HCEC 1CT (cell line): ENCODE data around the gene SELENOO.

ENCODE experiments used
- DNase-seq: peaks from one replicate; pipeline ENCODE4 v3.0.0-alpha.2; 2017

SELENOO gene

DNA sequence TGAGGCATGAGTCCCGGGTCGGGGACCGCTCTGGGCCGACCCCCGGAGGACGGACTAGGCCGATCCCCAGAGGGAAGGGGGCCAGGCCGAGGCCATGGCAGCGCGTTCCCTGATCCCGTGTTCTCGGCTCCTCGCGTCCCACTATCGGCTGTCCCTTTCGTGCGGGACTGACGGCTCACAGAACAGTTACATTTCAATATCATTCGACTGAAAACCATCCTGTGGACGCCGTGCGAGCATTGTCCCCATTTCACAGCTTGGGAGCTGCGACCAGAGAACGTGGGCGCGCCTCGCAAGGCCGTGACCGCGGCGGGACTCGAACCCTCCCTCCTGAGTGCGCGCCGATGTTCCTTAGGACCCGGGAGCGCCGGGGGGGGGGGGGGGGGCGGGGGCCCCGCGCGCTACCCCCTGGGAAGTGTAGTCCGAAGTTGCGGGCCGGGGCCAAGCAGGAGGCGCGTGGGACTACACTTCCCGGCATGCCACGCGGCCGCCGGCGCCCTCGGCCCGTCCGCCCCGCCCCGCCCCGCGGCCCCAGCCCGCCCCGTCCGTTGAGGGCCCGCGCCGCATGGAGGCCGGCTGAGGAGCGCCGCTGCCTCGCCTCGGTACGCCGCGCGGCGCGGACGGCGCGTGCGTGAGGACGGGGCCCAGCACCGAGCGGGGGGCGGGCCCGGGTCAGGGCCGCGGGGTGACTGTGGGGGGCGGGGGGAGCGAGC, 15.3 kb upstream of the SELENOO start, which contains the start of gene TRABD:
TSS of gene TRABD (plus strand) at position 539 of the 713 bp plus-strand sequence. CDS start 7,148 bp downstream, outside the sequence.
- peak; percentile 90 for DNase-seq

DNA sequence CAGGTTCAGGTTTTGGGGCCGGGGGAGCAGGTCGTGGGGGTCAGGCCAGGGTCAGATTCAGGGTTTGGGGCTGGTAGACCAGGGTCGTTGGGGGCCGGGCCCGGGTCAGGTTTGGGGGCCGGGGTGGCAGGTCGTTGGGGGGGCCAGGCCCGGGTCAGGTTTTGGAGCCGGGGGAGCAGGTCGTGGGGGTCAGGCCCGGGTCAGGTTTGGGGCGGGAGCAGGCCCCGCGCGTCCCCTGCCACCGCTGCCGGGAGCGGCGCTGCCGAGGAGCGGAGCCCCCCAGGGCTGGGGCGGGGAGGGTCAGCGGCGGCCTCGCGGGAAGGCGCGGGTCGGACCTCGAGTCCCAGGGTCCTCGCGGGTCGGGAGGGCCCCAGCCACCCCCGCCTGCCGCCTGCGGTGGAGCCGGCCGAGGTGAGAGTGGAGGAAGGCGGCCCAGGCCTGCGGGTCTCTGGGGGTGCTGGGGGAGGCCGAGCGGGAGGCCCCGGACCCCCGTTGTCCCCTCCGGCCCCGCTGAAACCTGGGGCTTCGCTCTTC, 14.6 kb upstream of the SELENOO start:
- no peak for DNase-seq

DNA sequence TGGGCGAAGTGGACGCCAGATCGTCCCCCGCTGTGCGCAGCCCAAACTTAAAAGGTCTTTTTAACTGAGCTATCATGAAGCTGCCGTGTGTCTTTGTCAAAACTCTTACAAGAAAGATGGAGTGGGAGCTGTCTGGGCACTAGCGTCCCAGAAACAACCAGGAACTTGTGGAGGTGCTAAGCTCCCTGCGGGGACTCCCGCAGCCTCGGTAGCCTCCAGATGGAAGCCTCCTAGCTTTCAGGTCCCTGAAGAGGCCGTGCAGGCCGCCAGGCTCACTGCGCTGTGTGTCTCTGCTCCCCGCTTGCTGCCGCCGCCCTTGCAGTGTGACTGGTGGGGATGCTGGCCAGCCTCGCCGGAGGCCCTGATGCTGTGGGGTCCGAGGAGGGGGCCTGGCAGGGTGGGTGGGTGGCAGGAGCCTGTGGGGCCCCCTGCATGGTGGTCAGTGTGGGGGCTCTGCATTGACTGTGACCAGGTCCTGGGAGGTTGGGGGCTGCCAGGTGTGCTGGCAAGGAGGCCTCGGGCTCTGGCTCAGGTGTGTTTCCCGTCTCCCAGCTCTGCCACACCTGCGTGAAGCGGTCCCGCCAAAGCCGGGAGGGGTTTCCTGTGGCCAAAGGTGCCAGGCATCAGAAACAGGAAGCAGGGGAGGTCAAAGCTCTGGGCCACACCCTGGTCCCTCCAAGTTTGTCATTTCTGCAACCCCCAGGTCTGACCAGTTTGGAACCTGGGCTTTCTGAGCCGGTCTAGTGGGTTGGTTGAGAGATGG, 13.9 kb upstream of the SELENOO start:
- DNase-seq, result peak; percentile 7

DNA sequence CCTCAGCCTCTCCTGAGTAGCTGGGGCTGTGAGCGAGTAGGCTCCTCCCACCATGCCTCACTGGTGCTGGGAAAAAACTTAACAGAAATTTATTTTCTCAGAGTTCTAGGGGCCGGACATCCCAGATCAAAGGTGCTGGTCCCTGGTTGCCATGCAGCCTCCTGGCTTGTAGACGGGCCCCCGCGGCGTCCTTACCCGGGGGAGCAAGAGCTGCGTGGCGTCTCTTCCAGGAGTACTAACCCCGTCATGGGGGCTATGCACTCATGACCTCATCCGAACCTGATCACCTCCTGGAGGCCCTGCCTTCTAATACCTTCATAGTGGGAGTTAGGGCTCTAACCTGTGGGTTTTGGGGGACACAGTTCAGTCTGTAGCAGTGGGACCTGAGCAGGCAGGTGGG, 12.5 kb upstream of the SELENOO start:
- DNase-seq, result no peak

DNA sequence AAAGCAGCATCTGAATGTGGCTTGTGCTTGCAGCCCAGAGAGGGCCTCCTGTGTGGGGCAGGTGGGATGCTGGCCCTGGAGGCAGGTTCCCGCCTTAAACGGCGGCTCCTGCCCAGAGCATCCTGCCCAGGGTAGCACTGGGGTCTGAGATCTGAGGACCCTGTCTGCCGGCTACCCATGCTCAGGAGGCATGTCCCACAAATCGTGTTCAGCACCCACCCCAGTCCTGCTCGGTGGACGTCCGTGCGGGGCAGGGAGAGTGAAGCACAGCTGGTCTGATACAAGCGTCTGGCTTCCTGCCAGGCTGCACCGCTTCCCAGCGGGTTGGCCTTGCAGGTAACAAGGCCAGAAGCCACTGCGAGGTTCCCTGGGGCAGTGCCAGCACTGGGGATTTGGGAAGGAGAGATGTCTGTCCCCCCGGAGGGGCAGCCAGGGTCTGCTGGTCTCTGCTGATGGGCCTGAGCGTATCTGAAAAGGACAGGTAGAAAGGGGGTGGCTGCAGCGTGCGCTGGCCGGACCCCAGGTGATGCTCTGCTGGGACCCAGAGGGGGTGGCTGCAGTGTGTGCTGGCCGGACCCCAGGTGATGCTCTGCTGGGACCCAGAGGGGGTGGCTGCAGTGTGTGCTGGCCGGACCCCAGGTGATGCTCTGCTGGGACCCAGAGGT, 11.5 kb upstream of the SELENOO start:
- DNase-seq, result no peak

DNA sequence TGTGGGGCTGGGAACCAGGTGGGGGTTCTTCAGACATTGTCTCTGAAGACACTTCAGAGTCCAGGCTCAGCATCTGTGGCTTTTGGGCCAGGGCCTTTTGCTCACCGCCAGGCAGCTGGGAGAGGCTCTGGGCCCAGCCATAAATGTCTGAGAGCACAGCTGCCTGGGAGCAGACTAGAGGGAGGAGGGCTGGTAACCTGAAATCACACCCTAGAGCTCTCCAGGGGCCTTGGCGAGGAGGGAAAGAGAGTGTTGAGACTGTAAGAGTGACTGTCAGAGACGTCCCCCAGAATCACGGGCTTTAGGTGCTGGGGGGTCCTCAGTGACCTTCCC, 11.0 kb upstream of the SELENOO start:
- DNase-seq, result no peak

DNA sequence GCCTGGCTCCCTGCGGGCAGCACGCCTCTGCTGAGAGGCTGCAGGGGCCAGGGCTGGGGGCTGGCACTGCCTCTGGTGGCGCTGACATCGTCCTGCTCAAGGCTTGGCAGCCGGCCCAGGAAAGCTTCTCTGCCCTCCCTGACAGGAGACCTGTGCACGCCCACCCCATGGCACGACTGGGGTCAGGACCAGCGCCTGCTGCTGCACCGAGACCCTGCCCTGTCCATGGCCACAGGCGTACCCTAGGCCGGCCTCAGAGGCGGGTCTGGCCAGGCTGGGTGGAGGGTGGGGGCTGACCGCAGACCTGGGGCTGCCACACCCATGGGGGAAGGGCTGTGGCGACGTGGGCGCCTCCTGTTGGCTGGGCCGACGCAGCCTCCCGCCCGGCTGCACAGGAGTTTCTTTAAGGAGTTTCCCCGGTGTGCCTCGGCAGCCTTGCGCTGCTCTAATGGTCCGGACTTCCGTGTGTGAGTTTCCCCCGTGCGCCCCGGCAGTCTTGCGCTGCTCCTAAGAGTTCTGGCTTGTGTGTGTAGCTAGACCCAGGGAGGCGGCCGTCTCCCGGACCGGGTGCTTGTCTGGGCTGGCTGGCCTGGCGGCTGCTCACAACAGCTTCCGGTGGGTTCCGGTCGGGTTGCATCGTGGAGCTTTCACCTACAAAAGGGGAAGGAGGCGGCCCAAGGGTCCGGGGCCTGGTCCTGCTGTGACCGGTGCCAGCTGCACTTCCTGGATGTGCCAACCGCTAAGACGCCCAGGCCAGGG, 10.4 kb upstream of the SELENOO start:
- DNase-seq, result no peak

DNA sequence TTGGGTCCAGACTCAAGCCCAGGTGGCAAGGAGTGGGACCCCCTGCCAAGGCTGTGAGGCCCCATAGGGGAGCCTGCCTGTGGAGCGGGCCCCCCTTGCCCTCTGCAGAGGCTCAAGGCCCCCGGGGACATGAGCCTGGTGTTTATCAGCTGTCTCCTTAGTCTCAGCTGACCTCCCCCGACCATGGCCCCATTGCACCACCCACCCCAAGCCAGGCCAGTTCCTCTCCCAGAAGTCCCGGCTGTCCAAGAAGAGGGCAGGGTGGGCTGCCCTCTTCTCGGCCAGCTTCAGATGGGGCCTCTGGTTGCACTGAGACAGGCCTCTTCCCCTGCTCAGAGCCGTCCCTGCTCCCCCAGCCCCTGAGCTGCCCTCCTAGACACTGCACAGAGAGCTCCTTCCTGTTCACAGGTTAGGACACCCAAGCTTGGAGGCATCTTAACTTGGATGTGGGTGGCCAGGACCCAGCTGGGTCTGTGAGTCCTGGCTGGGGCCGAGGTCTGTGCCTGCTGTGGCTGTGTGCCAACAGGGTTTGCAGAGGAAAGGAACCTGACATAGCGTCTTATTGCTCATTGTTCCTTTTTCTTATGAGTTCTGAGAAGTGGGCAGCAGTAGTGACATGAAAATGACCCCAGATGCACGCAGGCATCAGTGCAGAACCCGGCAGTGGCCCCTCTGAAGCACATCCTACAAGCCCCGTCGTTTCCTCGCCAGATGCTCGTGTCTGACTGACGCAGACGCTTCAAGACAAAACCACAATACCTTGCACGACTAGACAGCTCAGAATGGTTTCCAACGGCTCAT, 9.7 kb upstream of the SELENOO start:
- DNase-seq, result no peak

DNA sequence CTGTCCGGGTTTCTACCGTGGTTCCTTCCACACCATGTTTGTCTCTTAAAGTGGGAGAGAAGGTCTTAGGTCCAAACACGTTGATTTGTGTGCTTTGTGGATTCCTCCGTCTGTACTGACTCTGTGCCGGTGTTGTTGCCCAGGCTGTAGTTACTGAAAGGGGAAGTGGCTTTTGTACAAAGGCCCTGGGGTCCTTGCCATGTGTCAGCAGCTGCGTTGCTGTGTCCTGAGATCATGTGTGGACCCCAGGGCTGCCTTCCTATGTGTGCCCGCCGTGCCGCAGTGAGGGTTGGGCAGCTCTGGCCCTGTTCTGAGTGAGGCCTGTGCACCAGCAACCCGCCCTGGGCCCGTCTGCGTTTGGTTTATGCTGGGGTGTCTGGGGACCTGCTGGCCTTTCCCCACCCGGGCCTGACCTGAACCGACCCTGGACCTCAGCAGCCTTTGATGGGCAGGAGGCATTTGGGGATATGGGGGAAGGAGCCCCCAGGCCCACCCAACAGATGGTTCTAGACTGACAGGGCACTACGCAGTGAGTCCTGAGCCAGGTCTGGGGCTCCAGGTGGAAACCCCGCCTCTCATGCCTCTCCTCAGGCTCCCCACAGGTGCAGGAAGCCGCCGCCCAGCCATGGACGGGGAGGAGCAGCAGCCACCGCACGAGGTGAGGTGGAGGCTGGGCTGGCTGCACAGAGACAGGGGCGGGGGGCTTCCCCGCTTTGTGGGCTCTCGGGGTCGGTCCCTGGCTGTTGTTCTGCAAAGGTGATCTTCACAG, 8.2 kb upstream of the SELENOO start:
- DNase-seq, result no peak

DNA sequence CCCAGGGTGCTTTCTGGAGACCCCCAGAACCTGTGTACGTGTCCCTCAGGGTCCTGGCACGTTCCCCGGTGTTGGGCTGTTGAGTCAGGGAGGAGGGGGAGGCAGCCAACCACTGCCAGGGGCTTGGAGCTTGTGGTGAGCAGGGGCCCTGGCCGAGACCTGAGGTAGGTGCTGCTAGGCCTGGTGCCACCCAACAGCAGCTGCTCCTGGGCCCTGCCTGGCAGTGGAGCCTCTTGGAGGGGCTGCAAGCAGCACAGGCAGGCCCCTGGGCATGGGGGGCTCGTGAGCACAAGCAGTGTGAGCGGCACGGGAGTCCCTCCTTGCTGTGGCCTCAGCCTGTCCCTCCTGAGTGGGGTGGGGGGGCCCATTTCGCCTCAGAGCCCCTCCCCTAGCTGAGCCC, 7.2 kb upstream of the SELENOO start:
- DNase-seq, result no peak

DNA sequence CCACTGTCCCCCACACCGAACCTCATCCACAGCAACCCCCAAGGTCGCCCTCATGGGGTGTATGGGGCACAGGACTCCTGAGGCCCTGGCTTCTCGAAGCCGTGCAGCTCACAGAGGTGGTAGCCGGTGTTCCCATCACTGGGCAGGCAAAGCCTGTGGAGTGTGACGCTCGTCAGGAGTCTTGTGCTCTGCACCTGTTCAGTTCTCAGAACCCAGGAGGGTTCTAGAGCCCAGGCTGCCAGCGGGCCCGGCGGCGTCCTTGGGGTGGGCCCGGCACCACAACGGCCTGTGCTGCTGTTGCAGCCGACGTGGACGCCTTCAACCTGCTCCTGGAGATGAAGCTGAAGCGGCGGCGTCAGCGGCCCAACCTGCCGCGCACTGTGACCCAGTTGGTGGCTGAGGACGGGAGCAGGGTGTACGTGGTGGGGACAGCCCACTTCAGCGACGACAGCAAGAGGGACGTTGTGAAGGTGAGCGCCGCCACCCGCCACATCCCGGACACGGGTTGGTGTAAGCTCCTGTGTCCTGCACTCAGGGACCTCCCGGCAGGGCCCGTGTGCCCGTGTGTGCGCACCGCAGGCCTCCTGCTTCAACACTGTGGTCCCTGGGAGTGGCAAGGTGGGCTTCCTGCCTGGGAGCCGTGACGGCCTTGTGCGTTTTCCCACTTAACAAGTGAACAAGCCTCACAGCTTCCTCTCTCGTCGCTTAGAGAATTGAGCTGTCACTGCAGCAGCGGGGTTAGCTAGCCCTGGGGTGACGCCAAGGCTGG, 6.6 kb upstream of the SELENOO start:
- DNase-seq, result no peak

DNA sequence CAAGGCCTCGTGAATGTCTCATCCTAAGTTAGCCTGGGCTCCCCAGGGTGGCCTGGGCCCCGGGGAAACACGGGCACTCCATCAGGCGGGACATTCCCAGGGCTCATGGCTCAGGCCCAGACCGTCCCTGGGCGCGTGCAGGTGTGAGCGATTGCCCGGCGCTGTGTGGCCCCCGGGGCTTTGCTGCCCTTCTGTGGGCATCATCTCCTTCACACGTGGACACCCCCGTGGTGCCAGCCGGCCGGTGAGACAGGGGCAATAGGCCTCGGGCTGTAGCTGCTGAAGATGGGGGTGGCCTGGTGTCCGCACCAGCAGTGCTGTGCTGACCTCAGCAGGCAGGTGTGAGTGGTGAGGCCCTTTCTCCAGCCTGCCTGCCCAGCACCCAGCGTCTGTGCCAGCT, 4.6 kb upstream of the SELENOO start:
- DNase-seq, result no peak

DNA sequence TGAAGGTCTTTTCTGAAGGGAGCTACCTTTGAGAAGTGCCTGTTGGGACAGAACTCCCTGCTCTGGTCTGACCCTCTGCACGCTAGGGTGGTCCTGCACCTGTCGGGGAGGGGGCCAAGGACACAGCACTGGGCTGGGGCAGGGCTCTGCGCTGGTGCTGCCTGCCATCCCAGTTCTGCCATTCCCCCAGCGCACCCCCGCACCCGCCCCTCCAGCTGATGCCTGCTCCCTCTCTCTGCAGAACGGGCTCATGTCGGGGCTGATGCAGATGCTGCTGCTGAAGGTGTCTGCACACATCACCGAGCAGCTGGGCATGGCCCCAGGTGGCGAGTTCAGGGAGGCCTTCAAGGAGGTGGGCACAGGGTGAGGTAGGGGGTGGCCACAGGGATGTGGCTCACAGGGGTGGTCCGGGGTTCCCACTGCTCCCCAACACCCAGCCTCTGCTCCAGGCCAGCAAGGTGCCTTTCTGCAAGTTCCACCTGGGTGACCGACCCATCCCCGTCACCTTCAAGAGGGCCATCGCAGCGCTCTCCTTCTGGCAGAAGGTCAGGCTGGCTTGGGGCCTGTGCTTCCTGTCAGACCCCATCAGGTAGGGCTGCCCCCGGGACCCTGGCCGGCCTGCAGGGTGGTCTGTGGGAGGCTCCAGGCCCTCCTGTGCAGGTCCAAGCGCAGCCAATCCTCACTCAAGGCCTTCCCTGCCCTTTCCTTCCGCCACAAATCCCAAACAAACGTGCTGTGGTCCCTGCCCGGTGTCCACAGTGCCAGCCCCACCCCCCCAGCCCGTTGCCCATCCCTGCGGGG, 3.6 kb upstream of the SELENOO start:
- no peak for DNase-seq

DNA sequence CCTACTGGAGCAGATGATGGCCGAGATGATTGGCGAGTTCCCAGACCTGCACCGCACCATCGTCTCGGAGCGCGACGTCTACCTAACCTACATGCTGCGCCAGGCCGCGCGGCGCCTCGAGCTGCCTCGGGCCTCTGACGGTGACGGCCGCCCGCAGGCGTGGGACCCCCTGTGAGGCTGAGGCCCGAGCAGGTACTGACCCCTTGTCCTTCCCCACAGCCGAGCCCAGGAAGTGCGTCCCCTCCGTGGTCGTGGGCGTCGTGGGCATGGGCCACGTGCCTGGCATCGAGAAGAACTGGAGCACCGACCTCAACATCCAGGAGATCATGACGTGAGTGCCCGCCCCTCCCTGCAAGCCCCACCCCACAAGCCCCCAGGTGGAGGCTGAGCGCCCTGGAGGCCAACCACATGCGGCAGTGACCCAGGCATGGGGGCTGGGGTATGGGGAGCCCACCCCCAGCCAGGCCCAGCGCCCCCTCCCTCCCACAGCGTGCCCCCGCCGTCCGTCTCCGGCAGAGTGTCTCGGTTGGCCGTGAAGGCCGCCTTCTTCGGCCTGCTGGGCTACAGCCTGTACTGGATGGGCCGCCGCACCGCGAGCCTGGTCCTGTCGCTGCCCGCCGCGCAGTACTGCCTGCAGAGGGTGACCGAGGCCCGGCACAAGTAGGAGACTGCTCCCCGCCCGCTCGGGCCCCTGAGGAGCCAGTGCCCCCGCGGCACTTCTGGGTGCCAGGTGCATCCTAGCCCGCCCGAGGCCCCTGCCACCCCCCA, 2.8 kb upstream of the SELENOO start:
- DNase-seq, result no peak

DNA sequence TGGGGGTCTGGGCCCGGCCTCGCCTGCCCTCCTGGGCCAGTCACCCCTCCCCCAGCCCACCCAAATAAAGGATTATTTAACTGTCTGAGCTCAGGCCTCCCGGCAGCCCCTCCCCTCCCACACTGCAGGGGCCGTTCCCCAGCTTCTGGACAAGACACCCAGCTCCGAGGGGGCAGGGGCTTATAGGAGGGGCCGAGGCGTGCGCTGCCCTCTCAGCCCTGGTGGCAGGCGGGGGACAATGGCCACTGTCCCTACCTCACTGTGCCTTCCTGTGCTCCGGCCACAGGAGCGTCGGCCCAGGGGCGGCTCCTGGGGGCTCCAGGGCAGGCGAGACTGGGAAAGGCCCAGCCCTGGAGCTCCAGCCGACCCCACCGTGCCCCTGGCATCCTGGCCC, 2.2 kb upstream of the SELENOO start:
- DNase-seq, result no peak

DNA sequence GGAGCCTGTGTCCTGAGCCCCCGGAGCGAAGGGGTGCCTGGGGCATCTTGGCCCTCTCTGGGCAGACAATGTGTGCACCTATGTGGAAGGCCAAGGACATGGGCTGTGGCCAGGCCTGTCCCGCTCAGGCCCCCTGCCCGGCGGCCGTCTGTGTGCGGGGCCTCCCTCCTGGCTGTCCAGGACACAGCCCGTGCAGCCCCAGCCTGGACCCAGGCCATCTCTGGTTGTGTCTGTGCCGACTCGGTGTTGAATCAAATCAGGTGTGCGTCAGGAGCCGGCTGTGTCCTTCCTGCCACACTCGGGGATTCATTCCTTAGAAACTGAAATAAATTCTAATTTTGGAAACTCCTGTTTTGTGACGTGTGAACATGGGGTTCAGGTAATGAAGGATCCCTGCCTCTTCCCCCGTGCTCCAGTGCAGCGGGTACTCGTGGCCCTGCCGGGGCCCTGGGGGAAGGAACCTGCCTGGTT, 1.5 kb upstream of the SELENOO start:
- DNase-seq, result no peak

DNA sequence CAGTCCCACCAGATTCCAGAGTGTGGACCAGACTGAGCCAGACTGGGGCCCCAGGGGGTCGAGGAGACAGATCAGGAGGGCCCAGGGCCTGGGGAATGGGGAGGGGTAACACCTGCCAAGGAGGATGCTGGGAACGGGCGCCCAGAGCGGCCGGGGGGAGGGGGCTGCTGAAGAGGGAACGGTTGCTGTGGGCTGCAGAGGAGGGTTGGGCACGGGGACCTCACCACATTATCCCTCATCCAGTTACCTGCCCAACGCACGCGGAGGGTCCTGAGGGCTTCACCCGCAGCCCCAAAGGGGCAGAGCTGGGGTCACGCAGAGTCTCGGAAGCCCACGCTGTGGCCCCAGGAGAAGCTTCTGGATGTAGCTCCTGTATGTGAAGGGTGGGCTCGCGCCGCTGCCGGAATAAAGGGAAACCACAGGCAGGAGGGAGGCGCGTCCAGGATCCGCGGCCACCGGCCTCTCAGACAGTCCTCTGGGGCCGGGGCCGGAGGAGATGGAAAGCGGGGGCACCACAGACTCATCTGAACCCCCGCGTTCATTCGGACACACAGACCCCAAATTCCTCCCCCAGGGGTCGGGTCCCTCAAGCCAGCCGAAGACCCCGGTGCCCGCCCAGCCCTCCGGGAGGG, 866 bp upstream of the SELENOO start:
- DNase-seq, result no peak
